ENCODE data around the gene HMGN3. TPM values are rescaled to one million over a fixed set of nuclear protein-coding genes. Genes with fewer than 3 reads are reported as not detected.

HMGN3 gene
- total RNA-seq, 1 donor from 2014 or later = 55.0 TPM

DNA sequence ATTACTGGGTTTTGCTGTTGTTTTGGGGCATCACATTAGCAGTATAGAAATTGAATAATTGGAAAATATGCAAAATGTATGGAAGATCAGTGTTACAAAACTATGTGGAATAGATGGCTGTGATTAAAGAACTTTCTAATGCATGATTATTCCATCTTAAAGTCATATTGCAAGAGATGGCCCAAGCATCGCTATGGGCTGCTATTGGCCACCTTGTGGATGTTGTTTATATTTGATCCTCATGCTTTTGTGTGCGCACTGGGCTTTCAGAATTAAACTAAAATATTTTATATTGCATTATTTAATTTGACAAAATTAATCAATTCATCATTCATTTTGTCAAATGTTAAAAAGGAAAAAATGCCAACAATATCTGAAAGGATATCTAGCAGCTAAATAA is 16.1 kb upstream of the HMGN3 start:
- peaks cover 4% of the 10 kb centered on the region for H3K9me3 Mint-ChIP-seq (ENCODE audit: unreplicated experiment)
- no peak overlapping the region for H3K27ac Mint-ChIP-seq (ENCODE audit: unreplicated experiment)
- no peaks in the 10 kb centered on the region for H3K4me1 Mint-ChIP-seq (ENCODE audit: unreplicated experiment)
- TF ChIP-seq, protein P1, sequence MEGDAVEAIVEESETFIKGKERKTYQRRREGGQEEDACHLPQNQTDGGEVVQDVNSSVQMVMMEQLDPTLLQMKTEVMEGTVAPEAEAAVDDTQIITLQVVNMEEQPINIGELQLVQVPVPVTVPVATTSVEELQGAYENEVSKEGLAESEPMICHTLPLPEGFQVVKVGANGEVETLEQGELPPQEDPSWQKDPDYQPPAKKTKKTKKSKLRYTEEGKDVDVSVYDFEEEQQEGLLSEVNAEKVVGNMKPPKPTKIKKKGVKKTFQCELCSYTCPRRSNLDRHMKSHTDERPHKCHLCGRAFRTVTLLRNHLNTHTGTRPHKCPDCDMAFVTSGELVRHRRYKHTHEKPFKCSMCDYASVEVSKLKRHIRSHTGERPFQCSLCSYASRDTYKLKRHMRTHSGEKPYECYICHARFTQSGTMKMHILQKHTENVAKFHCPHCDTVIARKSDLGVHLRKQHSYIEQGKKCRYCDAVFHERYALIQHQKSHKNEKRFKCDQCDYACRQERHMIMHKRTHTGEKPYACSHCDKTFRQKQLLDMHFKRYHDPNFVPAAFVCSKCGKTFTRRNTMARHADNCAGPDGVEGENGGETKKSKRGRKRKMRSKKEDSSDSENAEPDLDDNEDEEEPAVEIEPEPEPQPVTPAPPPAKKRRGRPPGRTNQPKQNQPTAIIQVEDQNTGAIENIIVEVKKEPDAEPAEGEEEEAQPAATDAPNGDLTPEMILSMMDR (IDR thresholded peaks at IDR 0.05) = no peak
- no peaks in the 10 kb centered on the region for H3K36me3 Mint-ChIP-seq (ENCODE audit: unreplicated experiment)
- peaks cover 2% of the 10 kb centered on the region for H3K27me3 Mint-ChIP-seq (ENCODE audit: unreplicated experiment)
- no peak for DNase-seq (ENCODE audit: extremely low spot score, unreplicated experiment)
- H3K4me3 Mint-ChIP-seq (ENCODE audit: unreplicated experiment) = no peak overlapping the region

DNA sequence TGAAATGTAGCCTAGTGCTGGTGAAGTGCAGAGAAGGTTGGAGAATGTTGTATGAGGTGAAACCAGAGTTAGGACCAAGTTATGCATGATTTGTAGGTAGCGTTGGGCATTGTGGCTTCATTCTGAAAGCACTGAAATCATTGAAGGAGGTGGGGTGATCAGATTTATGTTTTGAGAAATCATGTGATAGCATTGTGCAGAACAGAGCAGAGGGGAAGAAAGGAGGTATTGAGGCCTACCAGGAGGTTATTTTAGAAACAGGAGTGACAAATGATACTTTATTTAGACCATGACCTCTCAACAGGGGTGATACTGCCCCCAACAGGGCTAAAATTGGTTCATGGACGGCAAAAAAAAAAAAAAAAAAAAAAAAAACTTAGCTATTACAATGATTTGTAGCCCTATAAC is 15.6 kb upstream of the HMGN3 start:
- Mint-ChIP-seq H3K4me3 (ENCODE audit: unreplicated experiment) (no peak overlapping the region), H3K4me1 (ENCODE audit: unreplicated experiment) (no peaks in the 10 kb centered on the region), H3K36me3 (ENCODE audit: unreplicated experiment) (no peaks in the 10 kb centered on the region), H3K27ac (ENCODE audit: unreplicated experiment) (no peak overlapping the region), H3K27me3 (ENCODE audit: unreplicated experiment) (peaks cover 2% of the 10 kb centered on the region), H3K9me3 (ENCODE audit: unreplicated experiment) (peaks cover 4% of the 10 kb centered on the region)
- no peak for DNase-seq (ENCODE audit: extremely low spot score, unreplicated experiment)
- TF ChIP-seq, protein P1 (IDR thresholded peaks at IDR 0.05) = no peak

DNA sequence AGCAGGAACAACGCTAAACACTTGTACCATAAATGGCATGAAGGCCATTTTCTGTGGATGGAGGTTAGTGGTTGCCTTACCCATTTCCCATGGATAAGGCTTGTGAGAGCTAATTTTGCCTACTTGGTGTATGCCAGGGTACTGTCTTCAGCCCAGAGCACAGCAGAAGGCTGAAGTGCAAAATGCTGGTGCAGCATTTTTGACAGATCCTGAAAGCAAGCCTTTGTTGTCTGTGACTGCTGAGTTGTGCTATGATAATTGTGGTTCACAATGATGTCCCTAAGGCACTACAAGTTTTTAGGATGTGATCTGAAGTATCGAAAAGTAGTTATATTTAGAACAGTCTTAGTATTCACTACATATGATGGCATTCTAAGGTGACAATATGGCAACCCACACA is 14.7 kb upstream of the HMGN3 start:
- TF ChIP-seq, protein P1 (IDR thresholded peaks at IDR 0.05) = no peak
- no peak overlapping the region for H3K4me3 Mint-ChIP-seq (ENCODE audit: unreplicated experiment)
- H3K27ac Mint-ChIP-seq (ENCODE audit: unreplicated experiment) = no peak overlapping the region
- H3K4me1 Mint-ChIP-seq (ENCODE audit: unreplicated experiment) = no peaks in the 10 kb centered on the region
- H3K27me3 Mint-ChIP-seq (ENCODE audit: unreplicated experiment) = peaks cover 2% of the 10 kb centered on the region
- peaks cover 5% of the 10 kb centered on the region for H3K9me3 Mint-ChIP-seq (ENCODE audit: unreplicated experiment)
- DNase-seq (ENCODE audit: extremely low spot score, unreplicated experiment) = no peak
- no peaks in the 10 kb centered on the region for H3K36me3 Mint-ChIP-seq (ENCODE audit: unreplicated experiment)

DNA sequence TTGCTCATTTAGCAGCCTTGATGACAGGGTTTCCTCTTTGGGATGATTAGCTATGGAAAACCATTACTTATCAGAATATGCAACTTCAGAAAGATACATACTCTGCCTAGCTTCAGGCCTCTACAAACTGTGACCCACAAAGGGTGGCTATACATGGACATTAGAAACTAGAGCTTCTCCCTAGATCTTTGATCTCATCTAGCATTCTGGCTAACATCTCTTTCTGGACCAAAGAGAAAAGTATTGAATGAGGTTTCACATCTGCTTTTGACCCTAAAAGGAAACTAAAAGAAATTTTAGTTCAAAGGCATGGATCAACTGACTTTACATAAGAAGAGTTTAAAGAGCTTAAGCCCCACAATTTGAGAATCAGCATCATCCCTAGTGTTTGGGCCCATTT is 12.4 kb upstream of the HMGN3 start:
- Mint-ChIP-seq H3K9me3 (ENCODE audit: unreplicated experiment) (peaks cover 8% of the 10 kb centered on the region), H3K4me3 (ENCODE audit: unreplicated experiment) (no peak overlapping the region), H3K27ac (ENCODE audit: unreplicated experiment) (no peak overlapping the region), H3K27me3 (ENCODE audit: unreplicated experiment) (peaks cover 5% of the 10 kb centered on the region), H3K4me1 (ENCODE audit: unreplicated experiment) (no peaks in the 10 kb centered on the region), H3K36me3 (ENCODE audit: unreplicated experiment) (peaks cover 2% of the 10 kb centered on the region)
- DNase-seq (ENCODE audit: extremely low spot score, unreplicated experiment) = no peak
- TF ChIP-seq, protein P1 (IDR thresholded peaks at IDR 0.05) = no peak

DNA sequence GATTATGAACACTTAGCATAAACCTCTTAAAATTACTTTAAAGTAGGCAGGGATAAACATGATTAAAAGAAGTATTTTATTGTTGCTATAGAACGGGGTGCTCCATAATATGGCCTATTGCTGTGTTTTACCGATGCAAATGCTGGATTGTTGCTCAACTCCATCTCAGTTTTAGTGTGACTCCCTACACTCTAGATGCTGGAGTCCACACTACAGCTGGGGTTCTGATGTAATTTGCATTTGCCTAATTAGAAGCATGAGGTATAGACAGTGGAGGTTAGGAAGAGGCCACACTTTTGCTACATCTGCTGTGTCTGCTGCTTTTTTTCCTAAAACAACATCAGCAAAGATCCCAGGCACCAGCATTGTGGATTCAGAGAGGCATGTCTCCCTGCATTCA is 6.7 kb upstream of the HMGN3 start:
- peaks cover 7% of the 10 kb centered on the region for H3K36me3 Mint-ChIP-seq (ENCODE audit: unreplicated experiment)
- TF ChIP-seq, protein P1 (IDR thresholded peaks at IDR 0.05) = no peak
- peaks cover 5% of the 10 kb centered on the region for H3K27me3 Mint-ChIP-seq (ENCODE audit: unreplicated experiment)
- no peak overlapping the region for H3K27ac Mint-ChIP-seq (ENCODE audit: unreplicated experiment)
- no peak overlapping the region for H3K4me3 Mint-ChIP-seq (ENCODE audit: unreplicated experiment)
- DNase-seq (ENCODE audit: extremely low spot score, unreplicated experiment) = no peak
- no peaks in the 10 kb centered on the region for H3K4me1 Mint-ChIP-seq (ENCODE audit: unreplicated experiment)
- peaks cover 8% of the 10 kb centered on the region for H3K9me3 Mint-ChIP-seq (ENCODE audit: unreplicated experiment)
